ENCODE results near the gene MIP.

The MIP gene

DNA sequence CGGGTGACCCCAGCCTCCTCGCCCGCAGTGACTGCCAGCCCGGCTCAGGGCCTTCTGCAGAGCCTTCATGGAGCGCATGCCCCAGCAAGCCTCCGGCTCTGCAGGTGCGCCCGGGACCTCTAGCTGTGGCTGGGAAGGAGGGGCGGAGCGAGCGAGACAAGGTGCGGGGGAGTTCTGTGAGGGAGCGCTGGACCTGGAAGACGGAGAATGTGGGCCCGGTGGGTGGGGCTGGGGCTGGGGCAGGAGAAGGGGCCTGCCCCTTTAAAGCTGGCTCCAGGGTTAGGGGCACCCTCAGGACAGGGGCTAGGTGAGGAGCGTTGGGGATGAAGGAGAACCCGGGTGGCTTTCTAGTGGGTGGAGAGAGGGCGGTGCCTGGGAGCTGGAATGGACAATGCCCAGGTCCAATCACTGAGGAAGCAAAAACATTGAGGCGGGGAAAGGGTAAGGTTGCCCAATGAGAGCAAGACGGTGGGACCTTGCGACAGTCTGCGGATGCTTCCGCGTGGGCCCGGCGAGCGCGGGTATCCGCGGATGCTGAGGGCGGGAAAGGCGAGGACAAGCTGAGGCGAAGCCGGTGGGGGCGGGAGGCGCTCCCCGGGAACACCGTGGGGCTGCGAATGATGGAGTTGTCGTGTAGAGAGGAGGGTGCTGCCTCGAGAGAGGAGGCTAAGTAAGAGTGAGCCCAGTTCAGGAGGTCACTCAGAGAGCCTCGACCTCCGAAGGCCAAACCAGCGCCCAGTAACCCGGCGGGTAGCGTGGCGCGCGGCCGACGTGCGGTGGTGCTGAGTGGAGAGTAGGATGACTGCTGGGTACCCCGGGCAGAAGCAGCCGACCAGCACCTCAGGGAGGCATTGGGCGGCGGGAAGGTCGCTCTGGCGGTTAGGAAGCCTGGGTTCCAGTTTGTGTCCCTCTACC, 33.8 kb upstream of the MIP start, which contains the start of gene GLS2:
Gene GLS2 (minus strand): TSS at position 121 of the 915 bp plus-strand sequence. CDS start 43 bp downstream, at position 78.
- TF ChIP-seq, protein P1, sequence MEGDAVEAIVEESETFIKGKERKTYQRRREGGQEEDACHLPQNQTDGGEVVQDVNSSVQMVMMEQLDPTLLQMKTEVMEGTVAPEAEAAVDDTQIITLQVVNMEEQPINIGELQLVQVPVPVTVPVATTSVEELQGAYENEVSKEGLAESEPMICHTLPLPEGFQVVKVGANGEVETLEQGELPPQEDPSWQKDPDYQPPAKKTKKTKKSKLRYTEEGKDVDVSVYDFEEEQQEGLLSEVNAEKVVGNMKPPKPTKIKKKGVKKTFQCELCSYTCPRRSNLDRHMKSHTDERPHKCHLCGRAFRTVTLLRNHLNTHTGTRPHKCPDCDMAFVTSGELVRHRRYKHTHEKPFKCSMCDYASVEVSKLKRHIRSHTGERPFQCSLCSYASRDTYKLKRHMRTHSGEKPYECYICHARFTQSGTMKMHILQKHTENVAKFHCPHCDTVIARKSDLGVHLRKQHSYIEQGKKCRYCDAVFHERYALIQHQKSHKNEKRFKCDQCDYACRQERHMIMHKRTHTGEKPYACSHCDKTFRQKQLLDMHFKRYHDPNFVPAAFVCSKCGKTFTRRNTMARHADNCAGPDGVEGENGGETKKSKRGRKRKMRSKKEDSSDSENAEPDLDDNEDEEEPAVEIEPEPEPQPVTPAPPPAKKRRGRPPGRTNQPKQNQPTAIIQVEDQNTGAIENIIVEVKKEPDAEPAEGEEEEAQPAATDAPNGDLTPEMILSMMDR (IDR thresholded peaks at IDR 0.05; ENCODE audit: control insufficient read depth, insufficient read depth, low read depth, low read length, missing control alignments), result no peak
- peak; percentile 17 for DNase-seq (ENCODE audit: low read depth)
- peak within 1 kb of the TSS; percentile 46 for H3K4me3 ChIP-seq (ENCODE audit: control insufficient read depth, low read depth, low read length)

DNA sequence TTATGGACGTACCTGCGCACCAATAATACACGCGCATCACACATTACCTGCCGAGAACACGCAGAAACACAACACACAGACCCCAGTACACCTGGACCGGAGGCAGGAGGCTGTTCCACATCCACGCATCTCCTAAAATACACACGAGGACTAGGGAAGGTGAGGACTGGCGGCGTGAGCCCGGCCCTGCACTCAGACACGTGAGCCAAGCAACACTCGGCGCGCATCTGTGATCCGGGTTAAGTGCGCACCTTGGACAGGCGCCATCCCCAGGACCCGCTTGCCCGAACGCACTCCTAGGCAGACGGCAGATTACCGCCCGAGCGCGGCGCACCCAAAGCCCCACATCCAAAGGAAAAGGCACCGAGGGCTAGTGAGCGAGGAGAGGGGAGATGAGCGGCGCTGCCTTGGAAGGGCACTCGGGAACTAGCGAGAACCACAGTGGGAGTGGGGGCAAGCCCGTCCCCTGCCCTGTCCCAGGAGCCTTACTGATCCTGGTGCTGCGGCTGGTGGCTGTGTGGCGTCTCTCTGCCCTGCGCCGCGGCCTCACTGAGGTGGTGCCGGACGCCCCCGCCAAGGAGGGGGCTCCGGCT, 33.1 kb upstream of the MIP start:
- DNase-seq (ENCODE audit: low read depth), result no peak
- H3K4me3 ChIP-seq (ENCODE audit: control insufficient read depth, low read depth, low read length), result peak overlapping the region; percentile 46
- TF ChIP-seq, protein P1 (IDR thresholded peaks at IDR 0.05; ENCODE audit: control insufficient read depth, insufficient read depth, low read depth, low read length, missing control alignments), result no peak

DNA sequence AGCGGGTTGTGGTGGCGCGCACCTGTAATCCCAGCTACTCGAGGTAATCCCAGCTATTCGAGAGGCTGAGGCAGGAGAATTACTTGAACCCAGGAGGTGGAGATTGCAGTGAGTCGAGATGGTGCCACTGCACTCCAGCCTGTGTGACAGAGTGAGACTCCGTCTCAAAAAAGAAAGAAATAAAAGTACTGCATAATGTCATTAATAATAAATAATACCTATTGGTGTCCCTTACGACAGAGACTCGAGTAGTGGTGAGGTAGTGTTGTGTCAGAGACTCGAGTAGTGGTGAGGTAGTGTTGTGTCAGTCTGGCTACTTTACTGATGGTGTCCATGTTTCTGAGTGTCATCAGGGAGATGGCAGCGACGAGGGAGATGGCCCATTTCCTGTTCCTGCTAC, 32.2 kb upstream of the MIP start:
- no peak for DNase-seq (ENCODE audit: low read depth)
- TF ChIP-seq, protein P1 (IDR thresholded peaks at IDR 0.05; ENCODE audit: control insufficient read depth, insufficient read depth, low read depth, low read length, missing control alignments), result no peak
- H3K4me3 ChIP-seq (ENCODE audit: control insufficient read depth, low read depth, low read length), result no peak overlapping the region

DNA sequence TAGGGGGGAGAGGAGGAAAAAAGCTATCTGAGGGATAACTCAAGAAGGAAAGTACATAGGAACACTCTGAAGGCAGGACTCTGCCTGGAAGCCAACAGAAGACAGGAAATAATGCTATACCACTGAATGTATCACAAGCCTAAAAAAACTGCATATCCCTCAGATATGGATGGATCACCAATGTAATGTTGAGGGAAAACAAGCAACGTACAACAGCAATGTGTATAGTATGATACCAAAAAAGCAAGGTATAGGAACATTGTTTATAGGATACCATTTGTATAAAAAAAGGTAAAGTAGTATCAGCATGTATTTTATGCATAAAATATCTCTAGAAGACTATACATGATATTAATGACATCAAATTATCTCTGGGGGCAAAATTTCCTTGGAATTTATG, 30.1 kb upstream of the MIP start:
- H3K4me3 ChIP-seq (ENCODE audit: control insufficient read depth, low read depth, low read length), result no peak overlapping the region
- TF ChIP-seq, protein P1 (IDR thresholded peaks at IDR 0.05; ENCODE audit: control insufficient read depth, insufficient read depth, low read depth, low read length, missing control alignments), result no peak

DNA sequence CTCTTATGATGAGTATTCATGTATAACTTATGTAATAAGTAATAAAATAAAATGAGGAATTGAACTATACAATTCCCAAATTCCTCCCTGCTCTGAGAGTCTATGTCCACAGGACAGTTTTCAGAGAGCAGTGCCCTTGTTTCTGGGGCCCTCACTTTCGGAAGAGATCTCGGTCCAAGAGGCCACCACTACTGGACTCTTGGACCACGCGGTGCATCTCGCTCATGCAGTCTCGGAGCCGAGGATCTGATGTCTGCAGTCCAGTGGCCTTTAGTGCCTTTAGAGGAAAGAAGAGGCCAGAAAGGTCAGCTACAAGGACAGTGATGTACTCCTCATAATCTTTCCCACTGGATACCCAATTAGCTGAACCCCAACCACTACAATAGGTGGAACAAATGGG, 25.2 kb upstream of the MIP start:
- TF ChIP-seq, protein P1 (IDR thresholded peaks at IDR 0.05; ENCODE audit: control insufficient read depth, insufficient read depth, low read depth, low read length, missing control alignments), result no peak
- DNase-seq (ENCODE audit: low read depth), result no peak
- no peak overlapping the region for H3K4me3 ChIP-seq (ENCODE audit: control insufficient read depth, low read depth, low read length)

More for the DNA sequence above, 30.1 kb upstream of the MIP start:
- no peak for DNase-seq (ENCODE audit: low read depth)

DNA sequence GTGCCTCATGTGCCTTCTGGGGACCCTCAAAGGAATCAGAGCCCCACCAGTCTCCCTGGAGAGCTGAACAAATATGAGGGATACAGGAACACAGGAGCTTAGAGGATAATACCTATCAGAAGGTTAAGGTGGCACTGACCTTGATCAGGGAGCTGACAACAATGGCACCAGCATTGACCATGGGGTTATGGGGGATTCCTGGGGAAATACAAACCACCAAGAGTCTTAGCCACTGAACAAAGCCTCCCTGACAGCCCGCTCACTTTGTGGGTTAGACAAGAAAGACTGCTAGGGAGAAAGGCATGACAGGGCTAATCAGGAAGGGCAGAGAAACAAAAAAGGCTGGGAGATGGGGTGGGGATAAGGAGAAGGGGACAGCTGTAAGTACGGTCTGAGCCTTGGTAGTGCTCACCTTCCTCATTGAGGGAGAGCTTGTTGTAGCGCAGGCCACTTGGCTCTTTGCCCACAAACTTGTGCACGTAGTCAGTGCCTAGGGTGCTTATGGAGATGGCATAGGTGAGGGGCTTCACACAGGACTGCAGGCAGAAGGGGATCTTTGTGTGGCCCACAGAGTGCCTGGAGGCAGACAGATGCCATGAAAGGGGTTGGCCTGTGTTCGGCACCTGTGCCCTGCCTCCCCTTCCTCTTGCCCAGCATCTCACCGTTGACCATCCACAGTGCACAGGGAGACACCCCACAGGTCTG, 23.2 kb upstream of the MIP start:
- TF ChIP-seq, protein P1 (IDR thresholded peaks at IDR 0.05; ENCODE audit: control insufficient read depth, insufficient read depth, low read depth, low read length, missing control alignments), result no peak
- H3K4me3 ChIP-seq (ENCODE audit: control insufficient read depth, low read depth, low read length), result no peak overlapping the region
- DNase-seq (ENCODE audit: low read depth), result no peak

All from AG09309 (cell line).